Measurements from ENCODE around the gene MAGED2.

MAGED2 gene

GRCh38 chrX:54776061-54776460, 31.5 kb upstream of the MAGED2 start:
- H2BK12ac ChIP-seq (ENCODE audit: low read length), result no peak overlapping the region
- H3K9me3 ChIP-seq (replicated peaks in 1 of 2; ENCODE audit: control insufficient read depth in 2 of 2, insufficient read depth in 1 of 2, low read depth in 1 of 2, low read length in 2 of 2), result no peaks in the 10 kb centered on the region
- no peak overlapping the region for H3K4me3 ChIP-seq (ENCODE audit: low read length in 2 of 2)
- no peak overlapping the region for H3K23ac ChIP-seq (ENCODE audit: low read depth, low read length, poor library complexity)
- H2BK15ac ChIP-seq (ENCODE audit: low read length), result no peak overlapping the region
- no peak for DNase-seq (ENCODE audit: low spot score)
- H3K18ac ChIP-seq (ENCODE audit: low read length), result peak overlapping the region; percentile 13
- H3K36me3 ChIP-seq (replicated peaks in 1 of 2; ENCODE audit: control insufficient read depth in 2 of 2, insufficient read depth in 2 of 2, low read length in 2 of 2), result no peaks in the 10 kb centered on the region
- no peak overlapping the region for H3K27ac ChIP-seq (replicated peaks; ENCODE audit: low read length)
- H3K79me1 ChIP-seq (ENCODE audit: low read depth, low read length), result no peaks in the 10 kb centered on the region
- H3K4ac ChIP-seq (ENCODE audit: low read length), result no peak overlapping the region
- no CpG with 5 or more reads among the region's 6 CpGs for WGBS, 2 donors (ENCODE audit: extremely low coverage in 2 of 2, insufficient read length in 2 of 2, insufficient replicate concordance in 1 of 2)
- no peaks in the 10 kb centered on the region for H3K27me3 ChIP-seq (ENCODE audit: control insufficient read depth in 3 of 3, insufficient read depth in 3 of 3, low read depth in 1 of 3, low read length in 3 of 3)
- H3K4me1 ChIP-seq (ENCODE audit: control insufficient read depth in 2 of 2, insufficient read depth in 1 of 2, low read depth in 1 of 2, low read length in 2 of 2), result peaks cover 13 to 26% of the 10 kb centered on the region in 2 donors
- no peak overlapping the region for H2BK120ac ChIP-seq (ENCODE audit: low read depth, low read length)
- no peak overlapping the region for H3K4me2 ChIP-seq (ENCODE audit: insufficient read depth, low read length, poor library complexity, severe bottlenecking)
- no peak overlapping the region for H2BK5ac ChIP-seq (ENCODE audit: low read length)
- H4K91ac ChIP-seq (ENCODE audit: low read depth, low read length, poor library complexity), result no peak overlapping the region
- H2AFZ ChIP-seq (ENCODE audit: low read length), result peak overlapping the region; percentile 64
- H3K14ac ChIP-seq (ENCODE audit: low read length), result no peak overlapping the region
- H2AK5ac ChIP-seq (ENCODE audit: low read depth, low read length), result no peak overlapping the region
- H4K8ac ChIP-seq (ENCODE audit: low read depth, low read length), result no peak overlapping the region
- no peak overlapping the region for H3K9ac ChIP-seq (ENCODE audit: low read depth, low read length, poor library complexity)

GRCh38 chrX:54776987-54777672, 30.4 kb upstream of the MAGED2 start:
- DNase-seq (ENCODE audit: low spot score), result no peak
- Histone ChIP-seq H3K14ac (ENCODE audit: low read length) (no peak overlapping the region), H3K4me2 (ENCODE audit: insufficient read depth, low read length, poor library complexity, severe bottlenecking) (no peak overlapping the region), H3K18ac (ENCODE audit: low read length) (no peak overlapping the region), H2BK15ac (ENCODE audit: low read length) (no peak overlapping the region), H4K91ac (ENCODE audit: low read depth, low read length, poor library complexity) (no peak overlapping the region), H2AFZ (ENCODE audit: low read length) (peak overlapping the region; percentile 64), H3K9me3 (replicated peaks in 1 of 2; ENCODE audit: control insufficient read depth in 2 of 2, insufficient read depth in 1 of 2, low read depth in 1 of 2, low read length in 2 of 2) (no peaks in the 10 kb centered on the region), H3K4me1 (ENCODE audit: control insufficient read depth in 2 of 2, insufficient read depth in 1 of 2, low read depth in 1 of 2, low read length in 2 of 2) (peaks cover 13 to 26% of the 10 kb centered on the region in 2 donors), H4K8ac (ENCODE audit: low read depth, low read length) (no peak overlapping the region), H2BK120ac (ENCODE audit: low read depth, low read length) (no peak overlapping the region), H3K9ac (ENCODE audit: low read depth, low read length, poor library complexity) (no peak overlapping the region), H3K4me3 (ENCODE audit: low read length in 2 of 2) (no peak overlapping the region), H3K4ac (ENCODE audit: low read length) (no peak overlapping the region), H3K23ac (ENCODE audit: low read depth, low read length, poor library complexity) (no peak overlapping the region), H3K27me3 (ENCODE audit: control insufficient read depth in 3 of 3, insufficient read depth in 3 of 3, low read depth in 1 of 3, low read length in 3 of 3) (no peaks in the 10 kb centered on the region), H2BK5ac (ENCODE audit: low read length) (no peak overlapping the region), H3K79me1 (ENCODE audit: low read depth, low read length) (no peaks in the 10 kb centered on the region), H3K27ac (replicated peaks; ENCODE audit: low read length) (no peak overlapping the region), H2BK12ac (ENCODE audit: low read length) (no peak overlapping the region), H3K36me3 (replicated peaks in 1 of 2; ENCODE audit: control insufficient read depth in 2 of 2, insufficient read depth in 2 of 2, low read length in 2 of 2) (no peaks in the 10 kb centered on the region), H2AK5ac (ENCODE audit: low read depth, low read length) (no peak overlapping the region)
- no CpG with 5 or more reads among the region's 6 CpGs for WGBS, 2 donors (ENCODE audit: extremely low coverage in 2 of 2, insufficient read length in 2 of 2, insufficient replicate concordance in 1 of 2)

GRCh38 chrX:54785901-54786300, 21.6 kb upstream of the MAGED2 start:
- no peaks in the 10 kb centered on the region for H3K9me3 ChIP-seq (replicated peaks in 1 of 2; ENCODE audit: control insufficient read depth in 2 of 2, insufficient read depth in 1 of 2, low read depth in 1 of 2, low read length in 2 of 2)
- no peak overlapping the region for H3K4me3 ChIP-seq (ENCODE audit: low read length in 2 of 2)
- no peak overlapping the region for H2AK5ac ChIP-seq (ENCODE audit: low read depth, low read length)
- no peak overlapping the region for H3K18ac ChIP-seq (ENCODE audit: low read length)
- H2BK120ac ChIP-seq (ENCODE audit: low read depth, low read length), result no peak overlapping the region
- no peak overlapping the region for H3K23ac ChIP-seq (ENCODE audit: low read depth, low read length, poor library complexity)
- H2BK12ac ChIP-seq (ENCODE audit: low read length), result peak overlapping the region; percentile 58
- H4K8ac ChIP-seq (ENCODE audit: low read depth, low read length), result no peak overlapping the region
- H3K9ac ChIP-seq (ENCODE audit: low read depth, low read length, poor library complexity), result no peak overlapping the region
- no peak overlapping the region for H4K91ac ChIP-seq (ENCODE audit: low read depth, low read length, poor library complexity)
- H3K4me1 ChIP-seq (ENCODE audit: control insufficient read depth in 2 of 2, insufficient read depth in 1 of 2, low read depth in 1 of 2, low read length in 2 of 2), result peaks cover 2 to 3% of the 10 kb centered on the region in 2 donors
- no peak overlapping the region for H3K4me2 ChIP-seq (ENCODE audit: insufficient read depth, low read length, poor library complexity, severe bottlenecking)
- H3K27me3 ChIP-seq (ENCODE audit: control insufficient read depth in 3 of 3, insufficient read depth in 3 of 3, low read depth in 1 of 3, low read length in 3 of 3), result no peaks in the 10 kb centered on the region
- H3K4ac ChIP-seq (ENCODE audit: low read length), result no peak overlapping the region
- no peak for DNase-seq (ENCODE audit: low spot score)
- H3K79me1 ChIP-seq (ENCODE audit: low read depth, low read length), result no peaks in the 10 kb centered on the region
- no peak overlapping the region for H3K27ac ChIP-seq (replicated peaks; ENCODE audit: low read length)
- no peak overlapping the region for H3K14ac ChIP-seq (ENCODE audit: low read length)
- no peak overlapping the region for H2BK15ac ChIP-seq (ENCODE audit: low read length)
- no CpG with 5 or more reads among the region's 4 CpGs for WGBS, 2 donors (ENCODE audit: extremely low coverage in 2 of 2, insufficient read length in 2 of 2, insufficient replicate concordance in 1 of 2)
- H2BK5ac ChIP-seq (ENCODE audit: low read length), result no peak overlapping the region
- peak overlapping the region; percentile 49 for H2AFZ ChIP-seq (ENCODE audit: low read length)
- no peaks in the 10 kb centered on the region for H3K36me3 ChIP-seq (replicated peaks in 1 of 2; ENCODE audit: control insufficient read depth in 2 of 2, insufficient read depth in 2 of 2, low read length in 2 of 2)

- no peak overlapping the region for H2BK15ac ChIP-seq (ENCODE audit: low read length)
- DNase-seq (ENCODE audit: low spot score), result no peak
Observed at GRCh38 chrX:54786967-54787366, 20.6 kb upstream of the MAGED2 start.

More at GRCh38 chrX:54786967-54787366, 20.6 kb upstream of the MAGED2 start:
- Histone ChIP-seq H3K36me3 (replicated peaks in 1 of 2; ENCODE audit: control insufficient read depth in 2 of 2, insufficient read depth in 2 of 2, low read length in 2 of 2) (no peaks in the 10 kb centered on the region), H3K79me1 (ENCODE audit: low read depth, low read length) (no peaks in the 10 kb centered on the region), H2AK5ac (ENCODE audit: low read depth, low read length) (no peak overlapping the region), H4K8ac (ENCODE audit: low read depth, low read length) (no peak overlapping the region), H3K4ac (ENCODE audit: low read length) (no peak overlapping the region), H3K9me3 (replicated peaks in 1 of 2; ENCODE audit: control insufficient read depth in 2 of 2, insufficient read depth in 1 of 2, low read depth in 1 of 2, low read length in 2 of 2) (no peaks in the 10 kb centered on the region), H3K27me3 (ENCODE audit: control insufficient read depth in 3 of 3, insufficient read depth in 3 of 3, low read depth in 1 of 3, low read length in 3 of 3) (peaks cover 0 to 2% (median 0%) of the 10 kb centered on the region in 3 experiments), H2AFZ (ENCODE audit: low read length) (no peak overlapping the region), H3K27ac (replicated peaks; ENCODE audit: low read length) (no peak overlapping the region), H2BK5ac (ENCODE audit: low read length) (no peak overlapping the region), H3K4me2 (ENCODE audit: insufficient read depth, low read length, poor library complexity, severe bottlenecking) (no peak overlapping the region), H3K4me1 (ENCODE audit: control insufficient read depth in 2 of 2, insufficient read depth in 1 of 2, low read depth in 1 of 2, low read length in 2 of 2) (peaks cover 2 to 3% of the 10 kb centered on the region in 2 donors), H3K23ac (ENCODE audit: low read depth, low read length, poor library complexity) (no peak overlapping the region), H4K91ac (ENCODE audit: low read depth, low read length, poor library complexity) (no peak overlapping the region), H3K18ac (ENCODE audit: low read length) (no peak overlapping the region), H3K9ac (ENCODE audit: low read depth, low read length, poor library complexity) (no peak overlapping the region), H3K14ac (ENCODE audit: low read length) (no peak overlapping the region), H3K4me3 (ENCODE audit: low read length in 2 of 2) (no peak overlapping the region), H2BK120ac (ENCODE audit: low read depth, low read length) (no peak overlapping the region), H2BK12ac (ENCODE audit: low read length) (no peak overlapping the region)
- no CpG with 5 or more reads among the region's 2 CpGs for WGBS, 2 donors (ENCODE audit: extremely low coverage in 2 of 2, insufficient read length in 2 of 2, insufficient replicate concordance in 1 of 2)
